Skin epidermis (tissue), 12 donors: Measurements from ENCODE around the gene CPXM2.

Source experiments
- H3K27ac ChIP-seq, 21 experiments: fragments of 200-600 bp; sonication (generic) in 11 of 21; one replicate each; pipeline ENCODE4 v1.5.0; 2020; ENCODE audit warnings: mild to moderate bottlenecking in 3 of 21, inconsistent platforms in 2 of 21, moderate library complexity in 2 of 21
- H3K4me3 ChIP-seq, 7 experiments: fragments of 200-600 bp; sonication (generic) in 2 of 7; one replicate each; pipeline ENCODE4 v1.5.0; 2020; ENCODE audit warnings: inconsistent platforms in 2 of 7, mild to moderate bottlenecking in 2 of 7, moderate library complexity in 1 of 7

The CPXM2 gene

DNA sequence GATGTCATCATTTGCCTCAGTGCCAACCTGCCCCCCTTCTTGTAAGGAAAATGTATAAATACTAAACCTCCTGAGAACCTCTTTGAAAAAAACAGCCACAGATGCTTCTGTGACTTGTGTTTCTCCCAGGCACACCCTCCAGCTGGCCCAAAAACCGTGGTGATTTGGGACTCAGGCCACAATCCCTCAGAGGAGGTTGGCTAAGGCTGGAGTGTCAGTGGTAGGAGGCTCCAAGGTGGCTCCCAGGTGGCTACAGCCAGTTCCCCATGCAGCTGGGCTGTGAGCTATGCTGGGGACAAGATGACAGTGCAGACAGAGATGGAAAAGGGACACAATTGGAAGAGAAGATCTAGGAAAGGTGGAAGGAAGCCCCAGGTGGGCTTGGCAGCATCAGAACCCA is 104.7 kb downstream of the CPXM2 start:
- no peak overlapping the region for H3K27ac ChIP-seq
- H3K4me3 ChIP-seq: no peak overlapping the region

GRCh38 chr10:123786306-123786705 is 105.3 kb downstream of the CPXM2 start:
- Histone ChIP-seq H3K4me3 (no peak overlapping the region), H3K27ac (no peak overlapping the region)

- Histone ChIP-seq H3K4me3 (no peak overlapping the region), H3K27ac (no peak overlapping the region)
Measured at GRCh38 chr10:123784646-123785045, 107.0 kb downstream of the CPXM2 start.

GRCh38 chr10:123784216-123784615 is 107.4 kb downstream of the CPXM2 start:
- H3K4me3 ChIP-seq: no peak overlapping the region
- H3K27ac ChIP-seq: no peak overlapping the region

DNA sequence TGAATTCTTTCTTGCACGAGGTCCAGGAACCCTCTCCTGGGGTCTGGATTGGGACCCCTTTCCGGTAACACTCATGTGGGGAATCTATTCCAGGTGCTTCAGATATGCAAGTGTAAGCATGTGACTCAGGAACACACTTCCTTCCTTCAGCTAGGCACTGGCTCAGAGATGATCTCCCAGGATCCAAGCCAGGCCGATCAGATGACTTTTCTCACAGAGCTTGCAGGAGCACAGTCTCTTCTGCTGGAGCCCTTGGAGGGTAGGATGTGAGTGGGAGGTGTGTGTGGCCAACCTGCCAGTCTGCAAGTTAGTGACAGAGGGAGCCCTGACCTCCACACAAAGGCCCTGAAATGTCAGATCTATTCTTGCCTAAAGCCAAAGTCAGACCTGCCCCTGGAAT is 108.3 kb downstream of the CPXM2 start:
- Histone ChIP-seq H3K4me3 (no peak overlapping the region), H3K27ac (no peak overlapping the region)

DNA sequence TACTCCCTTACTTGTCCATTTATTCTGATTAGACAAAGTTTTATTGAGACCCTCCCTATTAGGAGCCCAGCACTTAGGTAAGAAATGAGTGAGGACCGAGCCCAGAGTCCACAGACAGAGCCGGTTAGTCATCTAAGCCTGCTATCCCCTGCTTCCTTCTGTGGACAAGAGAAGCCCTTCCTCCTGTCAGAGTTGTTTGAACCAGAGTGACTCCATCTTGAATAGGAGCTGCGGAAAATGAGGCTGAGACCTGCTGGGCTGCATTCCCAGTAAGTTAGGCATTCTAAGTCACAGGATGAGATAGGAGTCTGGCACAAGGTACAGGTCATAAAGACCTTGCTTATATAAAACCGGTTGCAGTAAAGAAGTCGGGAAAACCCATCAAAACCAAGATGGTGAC is 109.1 kb downstream of the CPXM2 start:
- no peak overlapping the region for H3K4me3 ChIP-seq
- H3K27ac ChIP-seq: no peak overlapping the region

- H3K27ac ChIP-seq: no peak overlapping the region
Measured at GRCh38 chr10:123781956-123782500, 109.6 kb downstream of the CPXM2 start.

DNA sequence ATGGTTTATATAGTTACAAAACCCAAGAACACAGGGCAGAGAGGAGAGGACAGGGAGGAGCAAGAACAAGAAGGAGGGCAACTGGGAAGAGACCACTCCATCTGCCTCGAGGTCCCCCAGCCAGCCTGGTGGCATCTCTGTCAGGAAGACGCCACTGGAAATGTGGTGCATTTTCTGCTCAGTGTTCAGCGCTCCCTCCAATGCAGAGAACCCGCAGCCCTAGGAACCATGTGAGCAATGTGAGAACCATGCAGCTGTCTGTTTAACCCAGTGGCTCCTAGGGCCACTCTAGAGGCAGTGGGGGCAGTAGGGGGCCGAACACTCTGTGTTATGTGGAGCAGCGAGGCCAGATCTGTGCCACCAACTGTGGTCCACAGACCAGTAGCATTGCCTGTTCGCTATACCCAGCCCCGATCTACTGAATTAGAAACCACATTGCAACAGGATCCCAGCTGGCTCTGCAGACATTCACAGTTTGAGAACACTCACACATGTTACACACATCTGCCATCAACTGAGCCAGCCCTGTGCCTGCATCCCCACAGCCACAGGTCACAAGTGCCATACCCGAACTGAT is 110.2 kb downstream of the CPXM2 start:
- Histone ChIP-seq H3K27ac (no peak overlapping the region), H3K4me3 (no peak overlapping the region)

More at GRCh38 chr10:123781956-123782500, 109.6 kb downstream of the CPXM2 start:
- H3K4me3 ChIP-seq: no peak overlapping the region

GRCh38 chr10:123778719-123779517 is 112.7 kb downstream of the CPXM2 start:
- no peak overlapping the region for H3K27ac ChIP-seq
- no peak overlapping the region for H3K4me3 ChIP-seq

DNA sequence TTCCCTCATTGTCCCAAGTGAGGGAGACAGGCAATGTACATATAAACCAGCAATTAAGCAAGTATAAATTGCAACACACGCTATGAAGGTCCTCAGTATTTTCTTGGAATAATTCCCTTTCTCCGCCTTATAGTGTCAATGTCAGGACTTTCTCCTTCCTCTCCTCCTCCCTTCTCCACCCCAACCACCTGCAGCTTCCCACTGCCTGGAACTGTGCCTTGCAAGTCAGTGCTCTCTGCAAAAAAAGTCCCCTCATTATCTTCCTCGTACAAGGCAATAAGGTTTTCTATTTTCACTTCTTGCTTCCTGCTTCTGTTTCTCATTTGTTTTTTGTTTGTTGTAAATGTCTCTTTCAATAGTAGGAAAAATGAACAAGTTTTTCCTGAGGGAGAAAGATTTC is 113.7 kb downstream of the CPXM2 start:
- Histone ChIP-seq H3K4me3 (no peak overlapping the region), H3K27ac (no peak overlapping the region)

DNA sequence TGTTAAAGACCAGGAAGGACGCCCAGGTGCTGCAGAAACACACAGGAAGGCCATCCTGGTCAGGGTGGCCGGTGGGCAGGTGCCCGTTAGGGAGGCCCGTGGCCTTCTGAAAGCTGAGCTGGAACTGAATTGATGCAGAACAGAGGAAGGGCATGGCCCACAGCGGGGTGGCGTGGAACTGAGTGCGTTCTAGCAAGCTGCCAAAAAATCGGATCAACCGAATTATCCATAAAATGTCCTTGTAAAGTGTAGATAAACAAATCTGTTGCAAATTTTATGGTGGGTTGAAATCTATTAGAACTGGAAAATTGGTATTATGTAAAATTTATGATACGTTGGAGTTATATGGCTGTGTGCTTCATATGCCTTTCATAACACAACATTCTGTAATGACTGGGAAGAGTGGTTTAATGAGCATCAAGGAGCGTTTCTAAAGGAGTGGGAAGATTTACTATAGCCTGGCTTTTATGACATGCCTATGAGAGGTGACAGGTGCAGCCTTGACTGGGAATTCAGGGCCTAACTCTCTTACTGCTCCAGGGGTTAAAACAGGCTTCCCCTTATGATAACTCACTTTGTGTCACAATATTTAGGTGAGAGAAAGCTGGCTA is 117.4 kb downstream of the CPXM2 start:
- Histone ChIP-seq H3K4me3 (no peak overlapping the region), H3K27ac (no peak overlapping the region)

GRCh38 chr10:123772645-123773508 is 118.7 kb downstream of the CPXM2 start:
- H3K27ac ChIP-seq: no peak overlapping the region

DNA sequence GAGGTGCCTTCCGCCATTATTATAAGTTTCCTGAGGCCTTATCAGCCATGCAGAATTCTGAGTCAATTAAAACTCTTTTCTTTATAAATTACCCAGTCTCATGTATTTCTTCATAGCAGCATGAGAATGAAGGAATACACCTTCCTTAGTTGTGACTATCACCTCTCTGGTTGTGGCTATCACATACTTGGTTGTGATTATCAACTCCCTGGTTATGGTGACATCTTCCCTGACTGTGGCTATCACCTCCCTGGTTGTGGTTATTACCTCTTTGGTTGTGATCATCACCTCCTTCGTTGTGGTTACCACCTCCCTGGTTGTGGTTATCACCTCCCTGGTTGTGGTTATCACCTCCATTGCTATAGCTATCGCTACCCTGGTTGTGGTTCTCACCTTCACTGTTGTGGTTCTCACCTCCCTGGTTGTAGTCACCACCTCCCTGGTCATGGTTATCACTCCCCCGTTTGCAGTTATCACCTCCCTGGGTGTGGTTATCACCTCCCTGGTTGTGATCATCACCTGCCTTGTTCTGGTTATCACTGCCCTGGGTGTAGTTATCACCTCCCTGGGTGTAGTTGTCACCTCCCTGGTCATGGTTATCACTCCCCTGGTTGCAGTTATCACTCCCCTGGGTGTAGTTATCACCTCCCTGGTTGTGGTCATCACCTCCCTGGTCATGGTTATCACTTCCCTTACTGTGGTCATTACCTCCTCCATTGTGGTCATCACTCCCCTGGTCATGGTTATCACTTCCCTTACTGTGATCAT is 119.5 kb downstream of the CPXM2 start:
- Histone ChIP-seq H3K4me3 (no peak overlapping the region), H3K27ac (no peak overlapping the region)

More at GRCh38 chr10:123772645-123773508, 118.7 kb downstream of the CPXM2 start:
- no peak overlapping the region for H3K4me3 ChIP-seq

DNA sequence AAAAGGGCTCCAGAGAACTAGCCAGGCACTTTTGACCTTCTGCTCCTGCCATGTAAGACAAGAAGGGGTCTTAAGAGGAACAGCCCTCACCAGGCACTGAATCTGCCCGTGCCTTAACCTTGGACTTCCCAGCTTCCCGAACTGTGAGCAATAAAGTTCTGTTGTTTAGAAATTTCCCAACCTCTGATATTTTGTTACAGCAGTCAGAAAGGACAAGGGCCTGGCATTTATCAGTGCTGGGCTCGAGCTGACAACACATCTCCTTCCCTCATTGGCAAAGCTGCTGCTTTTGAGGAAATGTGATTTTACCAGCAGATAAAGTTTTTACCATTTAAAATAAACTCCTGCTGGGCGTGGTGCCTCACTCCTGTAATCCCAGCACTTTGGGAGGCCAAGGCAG is 122.0 kb downstream of the CPXM2 start:
- no peak overlapping the region for H3K4me3 ChIP-seq
- H3K27ac ChIP-seq: no peak overlapping the region

DNA sequence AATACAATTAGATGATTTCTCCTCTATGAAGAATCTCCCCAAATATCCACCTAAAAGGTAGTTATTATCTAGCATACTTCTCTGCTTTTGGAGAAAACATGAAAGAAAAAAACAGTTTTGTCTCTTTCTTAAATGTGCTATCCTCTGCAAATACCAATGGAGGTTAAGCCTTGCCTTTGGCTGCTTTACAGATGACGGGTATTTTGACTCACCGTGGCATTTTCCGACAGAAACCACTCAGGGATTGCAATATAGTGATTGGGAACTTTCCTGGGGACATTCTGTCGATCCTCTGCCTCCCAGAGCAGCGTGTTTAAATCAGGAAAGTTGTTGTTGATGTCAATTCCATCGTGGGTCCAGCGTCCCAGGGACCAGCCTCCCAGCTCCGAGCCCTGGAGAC is 124.8 kb downstream of the CPXM2 start:
- Histone ChIP-seq H3K27ac (no peak overlapping the region), H3K4me3 (no peak overlapping the region)

GRCh38 chr10:123766012-123766411 is 125.6 kb downstream of the CPXM2 start:
- no peak overlapping the region for H3K27ac ChIP-seq

DNA sequence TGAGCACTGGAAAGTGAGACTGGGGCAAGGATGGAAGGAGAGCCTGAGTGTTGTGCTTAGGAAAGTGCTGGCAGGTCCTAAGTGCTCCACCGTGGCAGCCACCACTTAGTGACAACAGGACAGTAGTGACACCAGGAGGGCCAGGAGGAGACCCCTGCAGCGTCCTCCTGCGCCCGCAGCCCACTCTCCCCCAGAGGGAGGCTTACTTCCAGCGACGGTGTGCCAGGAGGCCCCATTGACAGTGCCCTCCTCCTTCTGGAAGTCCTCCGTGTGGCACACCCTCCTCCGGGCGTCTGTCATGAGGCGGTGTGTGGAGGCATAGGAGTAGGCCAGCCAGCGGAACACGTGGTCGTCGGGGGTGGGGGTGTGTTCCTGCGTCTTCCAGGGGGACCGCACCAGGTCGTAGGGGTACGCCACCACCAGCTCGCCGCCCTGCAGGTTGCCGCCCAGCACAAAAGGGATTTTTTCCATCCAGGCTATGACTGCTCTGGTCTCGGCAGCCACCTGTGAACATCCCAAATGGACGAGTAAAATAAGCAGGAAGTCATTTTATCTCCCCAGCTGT is 129.9 kb downstream of the CPXM2 start:
- H3K27ac ChIP-seq: no peak overlapping the region
- no peak overlapping the region for H3K4me3 ChIP-seq

More at GRCh38 chr10:123766012-123766411, 125.6 kb downstream of the CPXM2 start:
- no peak overlapping the region for H3K4me3 ChIP-seq

DNA sequence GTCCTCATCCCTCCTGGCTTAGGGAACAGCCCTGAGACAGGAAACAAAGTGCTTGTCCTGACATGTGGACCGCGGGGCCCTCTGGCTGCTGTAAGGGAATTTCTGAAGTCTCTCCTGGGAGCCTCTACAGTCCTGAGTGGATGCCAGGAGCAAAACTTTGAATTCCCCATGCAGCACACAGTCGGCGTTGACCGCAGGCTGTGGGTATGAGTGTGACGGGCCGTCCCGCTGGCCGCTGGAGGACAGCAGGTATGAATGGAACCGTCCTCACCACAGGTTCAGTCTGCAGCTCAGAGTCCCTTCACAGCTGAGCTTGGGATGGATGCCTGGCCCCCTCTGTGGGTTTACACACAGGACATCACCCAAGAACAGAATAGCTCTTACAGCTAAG is 130.6 kb downstream of the CPXM2 start:
- no peak overlapping the region for H3K4me3 ChIP-seq

More for the DNA sequence above, 130.6 kb downstream of the CPXM2 start:
- H3K27ac ChIP-seq: no peak overlapping the region
